H4 (cell line): ENCODE data around the gene EYS. TPM values are rescaled to one million over a fixed set of nuclear protein-coding genes. Genes with fewer than 3 reads are reported as not detected.
"Not testable (repeated sequence)": the region's sequence is repeated elsewhere in the genome, so short reads cannot be mapped to it uniquely, and the experiment has no call there.

Experiments
- DNase-seq: peaks from one replicate; pipeline ENCODE4 v3.0.0-alpha.2; 2015; ENCODE audit warnings: low spot score
- total RNA-seq: library from RNA; depleted of rRNA; stranded (reverse); fragments of >200 nt; shearing (Covaris generic); gene quantifications from 2 replicates; pipeline ENCODE4 v1.2.3, GENCODE V29; 2014

Gene EYS
- total RNA-seq, 1 experiment from 2014 or later: 0.17 TPM

DNA sequence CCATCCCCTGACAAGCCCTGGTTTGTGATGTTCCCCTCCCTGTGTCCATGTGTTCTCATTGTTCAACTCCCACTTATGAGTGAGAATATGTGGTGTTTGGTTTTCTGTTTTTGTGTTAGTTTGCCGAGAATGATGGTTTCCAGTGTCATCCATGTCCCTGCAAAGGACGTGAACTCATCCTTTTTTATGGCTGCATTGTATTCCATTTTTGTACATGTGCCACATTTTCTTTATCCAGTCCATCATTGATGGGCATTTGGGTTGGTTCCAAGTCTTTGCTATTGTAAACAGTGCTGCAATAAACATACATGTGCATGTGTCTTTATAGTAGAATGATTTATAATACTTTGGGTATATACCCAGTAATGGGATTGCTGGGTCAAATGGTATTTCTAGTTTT, 1468.1 kb downstream of the EYS start:
- not testable (repeated sequence) for DNase-seq

DNA sequence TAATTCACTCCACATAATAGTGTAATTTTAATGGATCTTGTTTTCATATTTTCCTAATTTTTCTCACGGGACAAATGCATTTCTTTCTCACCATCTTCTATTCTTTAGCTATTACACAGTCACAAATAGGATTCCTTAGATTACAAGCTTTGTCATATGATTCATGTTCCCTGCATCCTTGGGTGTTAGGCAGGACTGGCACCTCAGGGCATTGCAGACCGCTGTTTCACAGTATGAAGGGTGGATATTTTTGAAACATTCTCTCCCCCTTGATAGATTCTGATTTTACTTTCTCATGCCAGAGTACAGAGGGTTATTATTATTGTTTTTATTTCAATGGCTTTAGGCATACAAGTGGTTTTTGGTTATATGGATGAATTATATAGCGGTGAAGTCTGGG, 1469.0 kb downstream of the EYS start:
- DNase-seq: no peak

DNA sequence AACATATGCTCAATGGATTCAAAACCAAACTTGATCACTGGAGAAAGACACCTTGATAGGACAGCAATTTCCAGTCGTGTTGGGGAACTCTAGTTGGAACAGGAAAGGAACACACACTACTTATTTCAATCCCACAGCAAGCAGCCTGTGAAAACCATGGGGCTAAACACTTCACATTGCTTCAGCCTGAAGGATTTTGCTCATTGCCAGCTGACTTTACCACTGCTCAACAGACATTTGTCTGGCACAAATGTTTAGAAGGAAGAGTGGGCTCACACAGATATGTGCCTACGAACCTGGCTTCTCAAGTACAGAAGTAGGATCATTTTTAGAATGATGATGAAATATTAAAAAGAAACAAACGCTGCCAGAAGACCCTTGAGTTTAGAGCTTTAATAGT, 1473.3 kb downstream of the EYS start:
- no peak for DNase-seq

DNA sequence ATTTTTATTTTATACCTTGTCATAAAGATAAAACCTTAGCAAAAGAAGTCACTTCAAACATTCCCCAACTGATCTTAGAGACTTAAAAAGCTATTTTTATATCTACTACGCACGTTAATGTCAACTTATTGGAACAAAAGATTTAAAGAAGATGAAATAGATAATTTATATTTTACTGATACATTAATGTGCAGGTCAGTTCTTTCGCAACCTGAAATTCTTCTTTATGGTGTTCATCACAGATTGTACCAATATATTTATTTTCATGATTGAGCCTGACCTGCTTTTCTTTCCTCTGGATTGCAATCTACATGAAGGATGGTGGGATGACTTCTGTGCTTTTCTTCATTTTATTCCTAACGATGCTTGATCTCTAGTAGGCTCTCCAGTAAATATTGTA, 1475.1 kb downstream of the EYS start:
- DNase-seq: no peak

DNA sequence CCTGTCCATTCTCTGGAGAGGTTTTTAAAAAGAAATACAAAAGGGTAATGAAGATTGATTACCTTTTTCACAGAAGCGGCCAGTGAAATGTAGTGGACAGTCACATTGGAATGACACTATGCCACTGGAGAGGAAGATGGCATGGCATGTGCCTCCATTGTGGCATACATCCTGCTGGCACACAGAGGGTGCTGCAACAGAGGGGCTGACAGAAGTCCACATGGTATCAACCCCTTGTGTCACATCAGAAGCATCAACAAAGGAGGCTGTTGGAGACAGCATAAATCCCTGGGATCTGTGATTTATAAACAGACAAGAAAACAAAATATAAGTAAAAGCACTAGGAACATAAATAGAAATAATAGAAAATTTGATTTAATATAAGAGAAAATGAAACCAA, 1476.5 kb downstream of the EYS start:
- DNase-seq: peak; percentile 22

DNA sequence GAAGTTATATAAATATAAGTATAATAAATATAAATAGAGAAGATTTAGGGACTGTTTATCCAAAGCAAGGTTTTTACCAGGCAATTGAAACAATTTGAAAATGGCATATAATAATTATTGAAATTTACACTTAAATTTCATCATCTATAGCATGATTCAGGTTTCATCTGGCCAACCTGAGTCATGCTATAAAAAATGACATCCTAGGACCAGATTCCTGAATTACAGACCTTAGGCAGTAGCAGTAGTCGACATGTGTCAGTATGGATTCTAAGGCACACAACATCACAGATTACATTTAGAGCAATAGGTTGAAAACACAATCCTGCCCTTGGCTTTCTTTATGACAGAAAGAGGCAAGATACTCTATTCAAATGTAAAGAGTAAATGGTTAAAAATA, 1479.2 kb downstream of the EYS start:
- no peak for DNase-seq

DNA sequence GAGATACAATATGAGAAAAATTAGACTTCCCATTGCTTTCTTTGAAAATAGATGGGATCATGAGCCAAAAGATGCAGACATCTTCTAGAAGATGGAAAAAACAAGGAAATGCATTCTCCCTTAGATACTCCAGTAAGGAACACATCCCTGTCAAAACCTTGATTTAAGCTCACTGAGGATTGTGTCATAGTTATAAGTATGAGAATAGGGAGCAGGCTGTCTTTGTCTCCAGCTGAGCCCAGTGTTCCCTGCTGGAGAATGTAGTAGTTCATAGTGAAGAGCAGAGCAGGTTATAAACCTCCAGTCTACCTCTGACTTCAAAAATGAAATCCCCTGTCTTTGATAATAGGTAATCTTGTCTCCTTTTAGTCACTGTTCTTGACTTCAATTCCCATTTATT, 1481.5 kb downstream of the EYS start:
- DNase-seq: no peak

DNA sequence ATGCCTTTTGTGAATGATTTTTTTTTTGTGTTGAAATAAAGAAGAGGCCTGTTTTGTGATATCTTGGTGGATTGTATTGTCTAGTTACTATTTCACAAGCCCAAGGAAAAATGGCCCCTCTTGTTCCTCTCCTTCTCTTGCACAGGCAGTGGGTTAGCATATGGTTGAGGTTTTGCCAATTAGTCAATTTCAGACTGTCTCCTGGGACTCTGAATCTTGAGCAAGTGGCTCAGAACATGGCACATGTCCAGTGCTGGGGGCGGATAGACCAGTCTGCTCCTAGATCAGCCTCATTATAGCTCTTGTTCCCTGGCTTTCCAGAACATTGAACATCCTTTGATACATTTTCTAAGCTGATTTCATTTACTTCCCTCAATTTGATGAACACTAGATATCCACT, 1482.2 kb downstream of the EYS start:
- DNase-seq: no peak

DNA sequence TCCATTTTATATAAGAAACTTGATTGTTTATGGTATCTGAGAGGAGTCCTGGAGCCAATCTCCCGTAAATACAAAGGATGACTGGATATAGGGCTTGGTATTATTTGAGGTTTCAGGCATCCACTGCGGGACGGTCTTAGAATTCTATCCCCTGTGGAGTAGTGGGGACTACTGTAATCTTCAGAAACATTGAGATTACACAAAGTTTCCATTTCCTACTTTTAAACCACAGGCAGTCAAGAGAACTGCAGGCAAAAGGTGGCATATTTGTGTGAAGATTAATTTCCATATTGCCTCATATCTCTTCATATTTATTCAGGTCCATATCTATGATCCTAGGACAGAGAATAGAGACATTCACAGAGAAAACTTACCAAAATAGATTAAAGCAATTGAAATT, 1485.2 kb downstream of the EYS start:
- no peak for DNase-seq

DNA sequence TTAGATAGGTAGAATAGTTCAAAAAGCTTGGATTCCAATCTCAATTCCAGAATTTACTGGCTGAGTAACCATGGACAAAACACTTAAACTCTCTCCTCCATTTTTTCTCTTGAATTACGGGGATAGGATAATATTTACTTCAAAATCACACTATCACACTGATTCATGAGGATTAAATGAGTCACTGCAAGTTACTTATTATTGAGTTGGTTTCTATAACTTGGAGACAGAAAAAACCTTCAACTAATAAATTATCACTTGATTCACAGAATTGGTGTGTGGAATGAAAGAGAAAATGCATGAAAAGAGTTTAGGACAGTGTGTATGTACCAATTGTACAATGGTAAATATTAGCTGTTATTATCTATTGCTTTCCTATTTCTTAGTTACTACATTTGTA, 1486.2 kb downstream of the EYS start:
- DNase-seq: no peak

DNA sequence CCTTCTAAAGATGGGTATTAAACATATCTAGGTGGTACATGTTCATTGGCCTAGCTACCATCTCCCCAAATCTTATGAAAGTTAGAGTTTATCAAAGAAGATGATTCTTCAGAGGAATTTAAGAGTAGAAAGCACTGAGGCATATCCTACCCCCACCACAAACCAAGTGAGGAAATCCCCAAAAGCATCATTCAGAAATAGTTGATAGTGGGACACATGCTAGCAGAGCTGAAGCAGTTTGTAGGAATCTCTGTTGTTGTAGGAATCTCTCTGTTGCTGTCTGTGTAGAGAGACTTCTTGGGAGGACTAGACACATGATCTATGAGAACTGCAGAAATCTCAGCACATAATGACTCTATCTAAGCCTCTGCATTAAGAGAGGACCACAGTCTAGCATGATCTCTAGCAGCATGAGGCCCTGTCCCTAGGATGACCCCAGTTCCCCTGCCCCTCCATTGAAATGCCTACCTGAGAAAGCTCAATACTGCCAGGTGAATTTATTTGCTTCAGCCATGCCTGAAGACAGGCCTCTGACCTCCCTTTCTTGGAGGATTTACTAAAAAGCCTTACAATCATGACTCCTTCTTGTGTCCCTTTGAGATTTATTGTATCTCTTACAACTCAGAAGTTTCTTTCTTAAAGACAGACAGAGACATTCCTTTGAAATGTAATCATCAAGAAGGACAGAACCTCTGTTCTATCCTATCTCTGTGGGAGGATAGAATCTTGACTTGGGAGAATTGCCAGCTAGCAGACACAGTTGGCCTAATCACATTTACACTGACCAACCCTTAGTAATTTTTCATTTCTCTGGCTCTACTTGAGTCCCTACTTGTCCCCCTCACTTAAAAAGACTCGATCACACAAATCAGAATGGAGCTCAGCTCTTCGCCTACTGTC, 1489.1 kb downstream of the EYS start:
- DNase-seq: no peak

DNA sequence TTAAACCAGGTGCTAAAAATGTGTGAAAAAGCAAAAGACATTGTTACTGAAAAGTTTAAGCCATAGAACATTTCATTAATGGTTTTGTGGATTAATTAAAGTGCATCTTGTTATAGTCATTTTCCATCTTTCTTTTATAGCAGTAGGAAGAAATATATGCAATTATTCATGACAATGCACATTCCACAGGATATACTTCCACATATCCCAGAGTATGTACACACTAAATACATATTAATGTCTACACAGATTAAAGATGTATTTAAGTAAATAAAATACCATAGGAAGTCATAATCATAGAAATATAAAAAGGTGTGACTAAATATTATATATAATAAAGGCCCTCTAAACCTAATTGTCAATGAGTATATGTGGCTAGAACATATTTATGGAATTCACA, 1492.7 kb downstream of the EYS start:
- DNase-seq: no peak

DNA sequence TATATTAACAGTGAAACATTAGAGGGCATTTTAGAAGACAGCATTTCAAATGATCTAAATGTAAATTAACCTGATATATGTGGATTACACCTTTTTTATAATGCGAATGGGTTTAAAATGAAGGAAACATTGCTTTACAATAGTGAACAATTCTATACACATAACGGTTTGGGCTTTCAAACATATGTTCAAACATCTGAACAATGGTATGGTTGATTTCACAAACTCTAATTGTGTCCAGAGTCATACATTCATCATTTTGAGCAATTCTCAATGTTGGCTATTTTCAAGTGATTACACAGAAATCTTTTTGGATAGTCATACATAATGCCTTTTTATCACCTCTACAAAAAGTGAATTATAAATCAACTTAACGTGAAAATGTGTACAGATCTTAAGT, 1493.3 kb downstream of the EYS start:
- DNase-seq: no peak

DNA sequence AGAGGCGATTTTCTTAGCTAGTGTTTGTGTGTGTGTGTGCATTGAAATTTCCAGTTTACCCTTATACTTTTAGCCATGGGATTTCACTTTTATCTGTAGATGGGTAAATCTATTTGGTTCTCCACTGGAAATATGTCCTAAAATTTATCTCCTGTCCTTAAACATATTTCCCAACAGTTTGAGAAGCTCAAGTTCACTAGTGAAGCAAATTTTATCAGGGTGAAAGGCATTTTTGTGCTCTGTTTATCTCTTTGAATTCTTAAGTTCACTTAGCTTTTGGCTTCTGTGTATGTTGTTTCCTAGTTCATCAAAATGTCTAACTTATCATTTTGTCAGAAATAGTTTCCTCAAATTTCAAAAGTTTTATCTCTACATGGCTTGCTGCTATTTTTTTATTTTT, 1509.8 kb downstream of the EYS start:
- no peak for DNase-seq

DNA sequence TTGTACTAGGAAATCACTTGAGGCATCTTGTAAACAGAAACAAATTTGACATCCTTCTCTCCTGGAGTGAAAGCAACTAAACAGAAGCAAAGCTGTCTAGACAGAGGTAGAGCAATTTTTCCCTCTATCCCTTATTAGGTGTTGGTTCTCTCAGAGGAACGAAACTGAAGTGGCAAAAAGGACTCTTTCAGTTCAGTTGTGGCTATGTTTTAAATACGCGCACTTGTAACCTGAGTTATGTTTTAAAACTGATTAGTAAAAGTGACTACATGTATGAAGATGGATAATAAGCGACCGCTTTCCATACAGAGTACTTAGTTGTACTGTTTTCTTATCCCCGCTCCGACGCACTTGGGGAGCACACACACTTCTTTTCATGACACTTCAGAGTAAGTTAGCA, 1520.4 kb downstream of the EYS start:
- no peak for DNase-seq

DNA sequence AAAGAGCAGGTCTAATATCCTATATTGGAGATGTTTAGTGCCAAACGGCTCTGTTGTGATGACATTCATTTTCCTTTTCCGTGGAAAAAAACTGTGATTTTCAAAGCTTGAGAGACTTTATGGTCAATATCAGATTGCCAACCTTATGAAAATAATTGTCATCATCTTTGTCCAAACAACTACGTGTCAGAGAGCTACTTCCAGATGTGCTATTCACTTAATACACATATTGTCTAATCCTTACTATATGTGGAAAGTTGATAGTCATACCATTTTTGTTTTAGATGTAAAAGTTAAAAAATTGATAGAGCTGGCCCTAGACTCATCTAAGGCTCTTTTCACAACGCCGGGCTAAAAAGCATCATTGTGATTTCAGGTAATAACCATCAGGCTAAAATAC, 1521.4 kb downstream of the EYS start:
- no peak for DNase-seq

DNA sequence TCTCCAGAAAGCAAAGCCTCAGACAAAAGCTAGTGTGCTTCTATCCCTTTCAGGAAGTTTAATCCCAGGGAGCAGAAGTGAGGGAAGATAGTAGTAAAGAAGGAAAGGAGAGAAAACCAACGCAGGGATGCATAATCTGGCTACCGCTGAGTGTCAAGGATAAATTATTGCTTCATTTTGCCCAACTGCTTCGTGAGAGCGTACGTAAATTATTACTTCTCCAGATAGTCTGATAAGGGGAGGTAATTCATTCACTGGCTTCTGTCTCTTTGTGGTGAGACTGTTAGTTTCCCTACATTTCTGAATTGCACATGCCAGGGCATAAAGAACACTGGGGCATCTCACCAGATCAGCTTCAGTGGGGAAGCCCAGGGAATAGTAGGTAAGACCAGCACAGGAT, 1531.7 kb downstream of the EYS start:
- no peak for DNase-seq

DNA sequence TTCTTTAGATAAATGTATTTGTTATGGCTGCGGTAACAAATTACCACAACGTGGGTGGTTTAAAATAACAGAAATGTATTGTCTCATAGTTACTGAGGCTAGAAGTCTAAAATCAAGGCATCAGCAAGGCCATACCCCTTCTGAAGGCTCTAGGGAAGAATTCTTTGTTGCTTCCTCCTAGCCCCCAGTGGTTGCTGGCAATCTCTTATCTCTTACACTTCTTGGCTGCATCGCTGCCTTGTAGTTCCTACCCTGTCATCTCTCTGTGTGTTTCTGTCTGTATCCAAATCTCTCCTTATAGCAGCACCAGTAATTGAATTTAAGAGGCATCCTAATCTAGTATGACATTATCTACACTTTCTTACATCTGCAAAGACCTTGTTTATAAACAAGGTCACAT, 1536.7 kb downstream of the EYS start:
- no peak for DNase-seq

DNA sequence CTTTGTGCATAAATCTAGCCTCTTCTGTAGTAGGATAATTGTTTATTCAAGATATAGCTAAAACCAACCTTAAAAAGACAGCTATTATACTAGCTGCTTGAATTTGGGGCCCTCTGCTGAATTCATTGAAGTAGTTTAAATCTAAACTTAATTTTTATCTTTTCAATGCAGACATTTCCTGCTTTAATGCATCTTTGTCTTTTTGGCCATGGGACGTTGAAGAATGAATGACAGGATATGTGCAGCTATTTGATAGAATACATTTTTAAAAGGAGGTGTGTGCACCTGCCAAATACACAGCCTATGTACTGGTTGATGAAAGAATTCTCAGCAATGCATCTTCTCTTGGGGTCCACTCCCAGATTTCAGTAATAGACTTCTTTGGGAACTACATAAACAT, 1546.5 kb downstream of the EYS start:
- no peak for DNase-seq

DNA sequence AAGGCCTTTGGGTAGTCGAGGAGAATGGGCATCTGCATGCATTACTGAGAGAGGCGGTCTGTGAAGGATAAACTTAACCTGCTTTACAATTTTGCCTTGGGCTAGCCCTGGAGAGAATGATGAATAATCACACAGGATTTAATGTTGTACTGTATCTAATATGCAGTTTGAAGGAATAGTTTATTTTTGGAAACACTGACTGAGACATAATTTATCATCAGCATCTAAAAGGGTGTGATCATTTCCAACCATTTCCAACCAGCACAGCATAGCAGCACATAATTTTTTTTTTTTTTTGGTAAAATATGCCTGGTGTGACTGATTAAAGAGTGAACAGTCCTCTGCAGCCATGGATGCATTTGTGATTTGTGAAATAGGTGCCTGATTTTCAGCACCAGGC, 1552.0 kb downstream of the EYS start:
- no peak for DNase-seq

DNA sequence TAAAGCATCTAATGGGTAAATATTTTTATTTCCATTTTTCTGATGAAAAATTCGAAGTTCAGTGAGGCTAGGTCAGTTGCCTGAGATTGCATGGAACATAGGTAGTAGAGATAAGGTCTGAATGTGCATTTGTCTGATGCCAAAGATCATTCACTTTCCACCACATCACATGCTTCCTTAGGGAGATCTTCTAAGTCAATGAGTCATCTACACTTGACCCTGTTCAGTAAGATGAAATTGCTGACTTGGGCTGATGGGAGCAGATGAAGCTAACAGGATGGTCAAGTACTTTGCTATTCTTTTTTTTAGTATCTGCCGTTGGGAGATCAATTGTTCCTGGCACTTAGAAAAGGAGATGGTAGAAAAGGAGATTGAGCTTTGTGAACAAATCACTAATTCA, 1560.2 kb downstream of the EYS start:
- DNase-seq: no peak

DNA sequence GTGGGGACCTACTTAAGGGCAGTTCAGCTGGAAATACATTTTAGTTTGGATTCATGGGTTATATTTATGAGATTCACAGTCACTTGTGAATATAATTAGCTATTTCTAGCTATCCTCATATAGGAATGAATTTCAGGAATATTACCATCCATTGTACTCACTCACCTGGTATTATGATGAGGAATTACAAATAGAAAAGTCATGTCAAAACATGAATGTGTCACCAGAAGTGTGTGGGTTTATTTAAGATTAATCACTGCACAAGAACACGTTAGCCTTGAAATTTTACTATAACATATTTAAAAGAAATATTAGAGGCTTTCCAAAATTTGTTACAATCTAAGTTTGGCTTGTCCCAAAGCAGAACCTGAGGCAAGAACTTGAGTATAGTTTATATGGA, 1560.9 kb downstream of the EYS start:
- no peak for DNase-seq

DNA sequence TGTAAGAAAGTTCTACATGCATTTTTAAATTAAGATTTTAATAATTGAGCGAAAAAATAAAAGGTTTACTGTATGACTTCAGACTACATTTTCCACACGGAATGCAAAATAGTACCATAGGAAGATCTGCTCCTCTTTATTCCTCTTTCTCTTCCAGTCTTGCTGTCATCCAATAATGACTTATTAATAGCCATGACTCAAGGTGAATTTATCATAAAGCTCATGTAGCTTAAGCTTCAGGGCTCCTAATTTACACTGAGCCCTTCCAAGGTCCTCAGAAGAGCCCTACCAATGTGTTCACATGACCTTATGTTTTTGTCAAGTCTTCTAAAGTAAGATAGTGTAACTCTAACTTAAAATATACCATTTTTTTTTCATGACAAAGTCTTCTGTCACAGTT, 1561.4 kb downstream of the EYS start:
- DNase-seq: no peak

DNA sequence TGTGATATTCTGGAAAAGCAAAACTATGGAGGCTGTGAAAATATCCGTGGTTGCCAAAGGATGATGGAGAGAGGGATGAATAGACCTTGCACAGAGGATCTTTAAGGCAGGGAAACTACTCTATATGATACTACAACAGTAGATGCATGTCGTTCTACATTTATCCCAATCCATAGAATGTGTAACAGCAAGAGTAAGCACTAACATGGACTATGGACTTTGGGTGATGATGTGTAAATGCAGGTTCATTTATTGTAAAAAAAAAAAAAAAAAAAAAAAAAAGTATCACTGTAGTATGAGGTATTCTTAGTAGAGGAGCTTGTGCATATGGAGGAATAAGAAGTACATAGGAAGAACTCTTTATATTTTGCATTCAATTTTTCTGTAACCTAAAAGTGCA, 1563.9 kb downstream of the EYS start:
- DNase-seq: no peak
